HK-2 (cell line): ENCODE measurements around the gene NBPF3.
"Not testable (repeated sequence)": the region's sequence is repeated elsewhere in the genome, so short reads cannot be mapped to it uniquely, and the experiment has no call there.

Experiments
- DNase-seq: peaks from one replicate; pipeline ENCODE4 v3.0.0-alpha.2; 2018; ENCODE audit not compliant: unreplicated experiment

NBPF3 gene

DNA sequence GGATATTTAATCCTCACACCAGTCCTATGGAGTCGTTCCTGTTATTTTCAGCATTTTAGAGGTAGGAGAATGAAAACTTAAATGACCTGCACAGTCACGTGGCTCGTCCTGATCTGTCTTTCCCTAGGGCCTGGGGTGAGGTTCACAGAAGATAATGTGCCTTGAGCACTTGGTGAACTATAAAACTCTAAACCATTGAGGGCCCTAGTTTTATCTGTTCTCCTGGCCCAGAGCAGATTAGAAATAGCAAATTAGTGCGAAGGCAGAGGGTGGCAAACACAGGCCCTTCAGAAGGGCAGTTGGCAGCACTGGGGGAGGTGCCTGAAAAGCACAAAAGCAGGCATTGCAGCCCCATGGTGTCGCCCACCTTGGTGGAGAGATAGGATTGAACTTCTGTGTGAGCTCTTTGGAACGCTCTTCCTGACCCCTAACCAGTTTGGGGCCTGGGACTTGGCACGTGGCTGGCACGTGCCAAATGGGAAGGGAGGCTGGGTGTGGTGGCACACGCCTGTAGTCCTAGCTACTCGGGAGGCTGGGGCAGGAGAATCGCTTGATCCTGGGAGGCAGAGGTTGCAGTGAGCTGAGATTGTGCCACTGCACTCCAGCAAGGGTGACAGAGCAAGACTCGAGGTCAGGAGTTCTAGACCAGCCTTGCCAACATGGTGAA lies 1.2 kb upstream of the NBPF3 start:
- DNase-seq: not testable (repeated sequence)

DNA sequence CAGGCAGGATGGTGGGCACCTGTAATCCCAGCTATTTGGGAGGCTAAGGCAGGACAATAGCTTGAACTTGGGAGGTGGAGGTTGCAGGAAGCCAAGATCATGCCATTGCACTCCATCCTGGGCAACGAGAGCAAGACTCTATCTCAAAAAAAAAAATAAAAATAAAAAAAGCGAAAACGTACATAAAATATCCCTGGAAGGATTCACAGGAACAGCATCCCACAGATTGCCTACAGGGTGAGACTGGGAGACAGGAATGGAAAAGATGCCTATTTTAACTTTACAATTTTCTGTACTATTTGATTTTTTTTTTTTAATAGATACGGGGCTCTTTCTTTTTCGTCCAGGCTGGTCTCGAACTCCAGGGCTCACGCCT lies 604 bp upstream of the NBPF3 start:
- DNase-seq: no peak

DNA sequence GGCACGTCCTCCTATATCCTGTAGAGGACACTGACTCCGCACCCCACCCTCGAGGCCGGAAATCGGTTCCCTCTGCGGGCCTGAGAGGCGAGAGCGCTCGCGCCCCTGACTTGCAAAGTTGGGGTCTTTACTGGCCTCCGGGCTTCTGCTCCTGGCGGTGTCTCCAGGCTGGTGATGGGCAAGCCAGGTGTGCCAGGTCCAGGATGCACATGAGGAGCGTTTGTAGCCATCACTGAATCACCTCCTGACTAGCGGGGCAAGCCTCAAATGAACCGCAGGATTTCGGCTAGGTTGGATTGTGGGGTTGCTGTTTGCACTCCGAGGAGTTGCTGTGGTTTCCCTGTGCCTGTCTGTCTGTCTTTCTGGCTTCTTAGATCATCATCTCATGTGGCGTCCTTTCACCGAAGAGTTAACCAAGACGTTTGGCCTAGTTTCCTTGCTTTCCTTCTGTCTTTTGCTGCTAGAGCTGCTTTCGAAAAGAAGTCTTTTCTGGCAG lies 741 bp downstream of the NBPF3 start:
- DNase-seq: peak; percentile 18

DNA sequence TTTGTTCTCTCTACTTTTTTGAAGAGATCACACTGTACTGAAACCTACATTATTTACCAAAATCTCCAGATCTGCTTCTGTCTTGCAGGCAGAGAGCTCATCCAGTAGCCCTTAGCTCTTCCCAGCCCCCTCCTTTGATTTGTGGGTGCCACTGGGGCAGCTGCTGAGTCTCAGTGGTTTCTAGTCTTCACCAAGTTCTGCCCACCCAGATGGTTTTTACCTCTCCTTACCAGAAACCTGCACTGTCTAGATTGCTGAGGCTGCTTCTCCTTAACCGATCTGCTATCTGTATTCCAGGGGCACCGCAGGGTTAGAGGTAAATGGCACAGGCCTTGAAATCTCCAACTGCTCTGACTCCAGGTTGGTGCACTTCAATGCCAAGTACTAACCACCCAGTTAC lies 6.7 kb downstream of the NBPF3 start:
- not testable (repeated sequence) for DNase-seq

DNA sequence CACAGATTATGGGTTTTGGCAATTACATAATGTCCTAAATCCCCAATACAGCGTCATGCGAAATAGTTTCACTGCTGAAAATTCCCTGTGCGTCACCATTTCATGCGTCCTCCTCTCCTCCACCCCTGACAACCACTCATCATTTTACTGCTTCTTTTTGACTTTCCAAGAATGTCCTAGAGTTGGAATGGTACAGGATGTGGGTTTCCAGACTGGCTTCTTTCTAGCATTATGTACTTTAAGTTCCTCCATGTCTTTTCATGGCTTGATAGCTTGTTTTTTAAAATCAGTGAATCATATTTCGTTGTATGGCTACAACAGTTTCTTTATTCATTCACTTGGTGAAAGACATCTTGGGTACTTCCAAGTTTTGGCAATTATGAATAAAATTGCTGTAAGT lies 7.4 kb downstream of the NBPF3 start:
- DNase-seq: no peak

DNA sequence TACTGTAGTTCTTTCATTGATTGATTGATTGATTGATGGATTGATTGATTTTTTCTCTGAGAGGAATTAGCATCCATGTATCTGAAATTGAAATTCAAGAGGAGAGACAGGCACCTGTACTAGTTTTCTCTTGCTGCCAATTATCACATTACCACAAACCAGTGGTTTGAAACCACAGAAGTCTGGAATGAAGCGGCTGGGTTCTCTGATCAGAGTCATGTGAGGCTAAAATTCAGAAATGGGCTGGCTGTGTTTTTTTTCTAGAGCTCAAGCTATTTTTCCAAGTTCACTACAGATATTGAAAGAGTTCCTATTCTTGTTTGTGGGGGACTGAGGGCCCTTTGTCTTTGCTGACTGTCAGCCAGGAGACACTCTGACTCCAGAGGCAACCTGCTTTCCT lies 10.0 kb downstream of the NBPF3 start:
- no peak for DNase-seq

DNA sequence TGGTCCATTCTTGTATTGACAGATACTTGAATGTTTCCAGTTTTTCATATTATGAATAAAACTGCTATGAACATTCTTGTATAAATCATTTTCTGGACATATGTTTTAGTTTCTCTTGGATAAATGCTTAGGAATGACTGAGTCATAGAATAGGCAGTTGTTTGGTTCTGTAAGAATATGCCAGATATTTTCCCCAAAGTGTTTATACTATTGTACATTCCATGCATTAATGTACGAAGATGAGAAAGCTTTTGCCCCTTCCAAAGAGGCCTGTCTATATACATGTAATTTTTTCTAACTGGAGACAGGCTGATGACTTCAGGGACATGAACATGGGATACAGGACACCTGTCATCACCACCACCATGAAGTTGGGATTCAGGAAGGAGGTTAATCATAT lies 11.3 kb downstream of the NBPF3 start:
- no peak for DNase-seq

DNA sequence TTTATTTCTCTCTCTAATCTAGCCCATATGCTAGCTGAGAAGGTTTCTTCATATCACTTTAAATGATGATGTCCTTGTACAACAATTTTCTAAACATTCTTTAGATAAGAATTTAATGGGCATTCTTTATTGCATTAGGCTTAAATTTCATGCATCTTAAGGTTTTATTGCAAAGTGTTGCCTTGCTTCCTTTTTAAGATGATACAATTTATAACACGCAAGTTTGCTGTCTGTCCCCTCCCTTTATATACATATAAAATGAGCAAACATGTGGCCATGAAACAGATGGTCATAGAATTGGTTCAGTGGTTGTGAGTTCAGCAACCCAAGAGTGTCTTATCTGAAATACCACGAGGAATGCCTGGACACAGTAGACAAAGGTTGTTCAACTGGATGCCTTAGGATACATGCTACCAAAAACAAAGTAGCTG lies 12.1 kb downstream of the NBPF3 start:
- no peak for DNase-seq

DNA sequence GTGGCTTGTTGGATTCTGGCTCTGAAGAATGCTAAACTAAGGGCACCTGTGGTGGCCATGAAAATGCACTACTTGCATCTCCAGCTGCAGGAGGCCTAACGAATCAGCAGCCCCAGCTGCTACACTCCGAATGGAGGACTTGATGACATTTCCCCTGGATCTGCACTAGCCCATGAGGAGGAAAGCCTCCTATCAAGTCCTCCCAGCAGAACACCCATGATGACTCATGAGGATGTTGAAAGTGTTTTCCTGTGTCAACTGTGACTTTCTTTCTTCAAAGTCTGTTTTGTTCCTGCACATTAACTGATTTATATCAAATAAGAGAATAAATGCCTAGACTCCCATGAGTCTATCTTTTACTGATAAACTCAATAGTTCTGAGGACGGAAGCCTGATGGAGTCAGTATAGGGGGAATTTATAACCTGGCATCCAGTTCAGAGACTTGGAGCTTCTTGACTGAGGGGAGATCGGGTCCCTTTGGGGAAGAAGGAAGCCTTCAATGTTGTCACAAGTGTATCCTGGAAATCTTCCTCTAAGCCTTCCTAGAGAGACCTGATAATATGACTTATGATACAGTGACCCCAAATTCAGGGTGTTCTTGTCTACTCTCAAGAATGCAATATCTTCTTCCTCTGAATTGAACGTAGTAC lies 14.2 kb downstream of the NBPF3 start:
- peak; percentile 10 for DNase-seq

DNA sequence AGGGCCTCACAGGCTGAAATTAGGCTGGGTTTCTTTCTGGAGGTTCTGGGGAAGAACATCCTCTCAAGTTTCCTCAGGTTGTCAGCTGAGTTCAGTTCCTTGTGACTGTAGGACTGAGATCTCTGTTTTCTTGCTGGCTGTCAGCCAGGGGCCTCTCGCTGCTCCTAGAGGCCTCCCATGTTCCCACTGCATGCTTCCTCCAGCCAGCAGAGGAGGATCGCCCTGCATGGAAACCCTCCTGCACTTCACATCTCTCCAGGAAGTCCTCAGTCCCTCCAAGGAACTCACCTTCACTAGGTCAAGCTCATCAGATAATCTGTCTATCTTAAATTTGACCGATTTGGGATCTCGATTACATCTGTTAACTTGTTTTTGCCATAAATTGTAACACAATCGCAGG lies 15.0 kb downstream of the NBPF3 start:
- DNase-seq: not testable (repeated sequence)

DNA sequence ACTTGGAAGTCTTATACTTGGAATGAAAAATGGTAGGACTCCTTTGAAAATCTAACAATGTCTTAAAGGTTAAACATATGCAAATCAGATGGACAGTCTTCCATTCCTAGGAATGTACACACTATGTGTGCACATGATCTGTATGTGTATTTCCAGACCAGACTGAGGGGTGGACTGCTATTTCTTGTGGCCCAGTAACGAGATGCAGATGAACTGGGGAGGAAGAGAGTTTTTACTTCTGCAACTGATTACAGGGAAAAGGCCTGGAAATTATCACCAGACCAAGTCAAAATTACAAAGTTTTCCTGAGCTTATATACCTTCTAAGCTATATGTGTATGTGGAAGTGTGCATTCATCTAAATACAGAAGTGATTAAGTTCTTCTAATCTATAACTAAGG lies 17.7 kb downstream of the NBPF3 start:
- no peak for DNase-seq

DNA sequence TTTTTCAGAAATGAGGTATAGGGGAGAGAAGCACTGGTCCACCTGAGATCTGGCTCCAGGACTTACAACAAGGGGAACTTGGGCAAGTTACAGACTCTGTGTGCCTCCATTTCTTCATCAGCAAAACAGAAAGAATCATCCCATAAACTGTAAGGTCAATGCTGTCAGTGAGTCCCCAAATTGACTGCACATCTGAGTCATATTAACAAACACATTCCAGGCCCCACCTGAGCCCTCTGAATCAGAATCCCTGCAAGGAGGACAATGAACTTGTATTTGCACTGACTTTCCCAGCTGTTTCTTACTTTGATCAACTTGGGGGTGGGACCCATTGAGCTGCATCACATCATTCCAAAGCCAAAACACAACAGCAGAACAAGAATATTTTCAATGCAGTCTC lies 25.2 kb downstream of the NBPF3 start:
- not testable (repeated sequence) for DNase-seq

DNA sequence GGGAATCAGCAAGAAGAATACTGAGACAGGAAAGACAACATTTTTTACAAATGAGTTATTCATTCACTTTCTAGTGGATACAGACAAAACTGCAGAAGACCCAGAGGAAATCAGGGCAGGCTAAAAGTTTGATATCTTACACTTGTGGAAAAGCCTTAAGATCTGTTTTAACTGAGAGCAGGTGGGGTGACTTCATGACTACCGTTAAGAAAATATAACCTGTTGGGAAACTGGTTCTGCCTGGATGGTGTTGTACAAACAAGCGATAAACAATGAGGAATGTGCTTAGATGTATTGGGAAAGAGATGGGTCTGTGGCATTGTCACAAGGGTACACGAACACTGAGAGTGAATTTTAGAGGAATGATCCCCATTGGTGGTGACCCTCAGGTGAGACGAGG lies 28.0 kb downstream of the NBPF3 start:
- DNase-seq: not testable (repeated sequence)

DNA sequence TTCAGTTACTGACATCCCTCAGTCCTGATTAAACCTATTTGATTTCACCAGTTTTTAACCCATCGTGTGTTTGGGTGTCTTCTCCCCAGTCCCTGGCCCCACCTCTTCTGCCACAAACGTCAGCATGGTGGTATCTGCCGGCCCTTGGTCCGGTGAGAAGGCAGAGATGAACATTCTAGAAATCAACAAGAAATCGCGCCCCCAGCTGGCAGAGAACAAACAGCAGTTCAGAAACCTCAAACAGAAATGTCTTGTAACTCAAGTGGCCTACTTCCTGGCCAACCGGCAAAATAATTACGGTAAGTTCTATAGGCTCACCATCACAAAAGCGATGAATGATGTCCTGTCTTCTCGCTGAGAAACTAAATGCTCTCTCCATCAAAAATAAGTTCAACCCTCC lies 28.7 kb downstream of the NBPF3 start:
- no peak for DNase-seq

DNA sequence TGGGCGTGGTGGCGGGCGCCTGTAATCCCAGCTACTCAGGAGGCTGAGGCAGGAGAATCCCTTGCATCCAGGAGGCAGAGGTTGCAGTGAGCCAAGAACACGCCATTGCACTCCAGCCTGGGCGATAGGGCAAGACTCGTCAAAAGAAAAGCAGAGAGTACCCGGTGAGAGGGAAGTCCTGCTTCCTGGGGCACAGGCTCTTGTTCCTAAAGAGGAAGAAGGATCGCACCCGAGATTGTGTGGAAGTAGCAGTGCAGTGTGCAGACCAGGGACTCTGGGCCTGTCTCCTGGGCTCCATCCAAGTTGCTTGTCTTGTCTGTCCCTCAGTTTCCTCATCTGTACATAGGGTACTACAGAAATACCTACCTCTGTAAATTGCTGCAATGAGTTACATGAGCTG lies 29.6 kb downstream of the NBPF3 start:
- no peak for DNase-seq

DNA sequence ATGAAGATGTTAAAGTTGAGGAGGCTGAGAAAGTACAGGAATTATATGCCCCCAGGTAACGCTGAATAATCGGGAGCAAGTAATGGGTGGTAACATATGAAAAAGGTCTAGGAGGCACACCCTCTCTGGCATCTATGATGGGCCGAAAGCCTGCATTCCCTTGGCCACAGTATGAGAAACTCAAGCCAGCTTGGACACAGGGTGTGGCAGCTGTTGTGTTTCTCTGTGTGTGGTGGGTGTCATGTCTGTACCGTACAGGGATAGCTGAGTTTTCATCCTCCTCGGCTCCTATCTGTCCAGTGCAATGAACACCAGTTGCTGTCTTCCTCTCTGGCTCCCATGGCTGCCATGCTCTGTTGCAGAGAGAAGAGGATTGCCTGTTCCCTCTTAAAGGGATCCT lies 32.9 kb downstream of the NBPF3 start:
- DNase-seq: no peak

DNA sequence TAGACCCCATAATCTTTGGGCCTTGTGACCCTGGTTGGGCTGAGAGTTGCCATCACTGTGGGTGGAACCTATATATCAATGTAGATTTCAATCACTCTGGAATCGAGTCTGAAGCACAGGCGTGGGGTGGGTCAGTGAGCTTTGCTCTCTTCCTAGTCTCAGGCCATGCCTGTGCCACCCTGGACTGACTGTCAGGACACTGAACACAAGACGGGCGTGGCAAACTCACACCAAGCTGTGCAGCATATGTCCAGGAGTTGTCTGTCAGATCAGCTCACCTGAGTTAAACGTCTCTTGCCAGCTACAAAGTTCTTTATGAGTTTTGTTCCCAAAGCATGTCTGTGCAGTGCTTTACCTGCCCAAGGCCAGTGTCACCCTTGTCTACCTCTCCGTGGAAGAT lies 38.4 kb downstream of the NBPF3 start:
- no peak for DNase-seq

DNA sequence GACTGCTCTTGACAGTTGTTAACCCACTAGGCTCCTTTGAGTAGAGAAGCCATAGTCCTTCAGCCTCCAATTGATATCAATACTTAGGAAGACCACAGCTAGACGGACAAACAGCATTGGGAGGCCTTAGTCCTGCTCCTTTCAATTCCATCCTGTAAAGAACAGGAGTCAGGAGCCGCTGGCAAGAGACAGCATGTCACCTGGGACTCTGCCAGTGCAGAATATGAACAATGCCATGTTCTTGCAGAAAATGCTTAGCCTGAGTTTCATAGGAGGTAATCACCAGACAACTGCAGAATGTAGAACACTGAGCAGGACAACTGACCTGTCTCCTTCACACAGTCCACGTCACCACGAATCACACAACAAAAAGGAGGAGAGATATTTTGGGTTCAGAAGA lies 43.9 kb downstream of the NBPF3 start:
- not testable (repeated sequence) for DNase-seq

DNA sequence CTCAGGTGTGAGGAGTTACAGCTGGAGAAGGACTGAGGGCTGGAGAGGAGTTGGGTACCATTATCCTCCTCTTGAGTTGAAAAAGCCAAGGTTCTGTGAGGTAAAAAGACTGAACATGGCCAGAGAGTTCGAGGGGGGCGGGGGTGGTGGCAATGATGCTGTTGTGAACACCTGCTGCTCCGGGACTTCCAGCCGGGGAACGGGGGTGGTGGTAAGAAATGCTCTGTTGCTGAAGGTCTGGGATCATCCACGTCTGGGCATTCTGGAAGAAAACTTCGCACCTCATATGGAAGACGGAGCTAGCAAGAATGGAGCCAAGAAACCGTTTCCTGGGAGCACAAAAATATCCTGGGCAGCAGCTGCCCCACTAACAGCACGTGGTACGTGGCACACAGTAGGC lies 49.2 kb downstream of the NBPF3 start:
- DNase-seq: no peak

DNA sequence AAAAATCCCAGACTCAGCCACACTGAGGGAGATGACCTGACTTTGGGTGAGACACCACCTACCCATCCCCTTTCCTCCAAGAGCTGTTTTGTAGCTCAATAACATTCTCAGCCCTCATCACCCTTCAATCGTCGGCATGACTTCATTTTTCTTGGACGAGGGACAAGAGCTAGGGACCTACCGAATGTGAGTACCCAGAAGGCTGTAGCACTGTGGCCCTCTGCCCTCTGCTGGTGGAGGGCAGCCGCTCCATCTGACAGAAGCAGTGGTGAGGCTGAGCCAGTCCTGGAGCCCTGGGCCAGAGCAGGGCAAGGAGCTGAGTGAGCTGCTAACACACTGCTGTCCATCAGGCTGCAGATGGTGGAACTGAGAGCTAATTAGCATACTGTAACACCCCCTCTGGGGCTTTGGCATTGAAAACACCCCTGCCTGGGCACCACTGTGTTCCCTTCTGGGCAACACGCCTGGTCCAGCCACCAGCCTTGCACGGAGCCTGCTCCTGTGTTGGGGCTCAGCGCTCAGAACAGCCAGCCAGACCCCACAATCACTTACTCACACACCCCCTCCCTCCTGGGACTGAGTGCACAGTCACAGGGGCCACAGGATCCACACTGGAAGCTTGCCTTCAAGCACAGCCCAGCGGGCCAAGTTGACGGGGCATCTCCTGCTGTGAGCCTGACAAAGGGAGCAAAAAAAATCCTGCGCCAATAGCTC lies 51.0 kb downstream of the NBPF3 start:
- peak; percentile 26 for DNase-seq

DNA sequence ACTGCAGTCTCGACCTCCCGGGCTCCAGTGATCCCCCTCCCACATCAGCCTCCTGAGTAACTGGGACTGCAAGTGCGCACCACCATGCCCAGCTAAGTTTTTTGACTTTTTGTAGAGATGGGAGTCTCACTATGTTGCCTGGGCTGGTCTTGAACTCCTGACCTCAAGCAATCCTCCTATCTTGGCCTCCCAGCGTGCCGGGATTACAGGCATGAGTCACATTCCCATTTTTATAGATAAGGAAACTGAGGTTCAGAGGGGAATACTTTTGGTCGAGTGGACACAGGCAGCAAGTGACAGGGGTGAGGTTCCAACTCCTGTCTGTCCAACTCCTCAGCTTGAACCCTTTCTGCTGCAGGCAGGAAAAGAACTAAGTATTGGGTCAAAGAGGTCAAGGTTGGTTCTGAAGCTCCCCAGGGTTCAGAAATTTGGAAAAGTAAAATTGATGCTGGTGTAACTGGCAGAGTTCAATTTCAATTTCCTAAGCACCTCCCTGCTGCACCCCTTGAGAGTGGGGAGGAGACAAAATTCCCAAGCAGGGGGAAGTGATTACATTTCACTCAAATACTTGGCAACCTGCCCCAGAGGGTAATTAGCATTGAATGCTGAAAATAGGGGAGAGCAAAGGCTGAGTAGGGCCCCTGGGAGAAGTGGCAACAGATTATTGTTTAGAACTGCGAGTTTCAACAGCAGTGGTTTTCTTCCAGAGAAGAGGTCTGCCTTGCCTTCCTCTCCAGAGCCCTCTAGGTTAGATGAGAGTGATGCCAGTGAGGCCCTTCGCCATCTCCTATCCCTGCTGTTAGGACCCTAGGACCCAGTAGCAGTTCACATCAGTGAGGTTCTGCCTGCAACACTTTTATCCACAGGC lies 51.8 kb downstream of the NBPF3 start:
- no peak for DNase-seq

DNA sequence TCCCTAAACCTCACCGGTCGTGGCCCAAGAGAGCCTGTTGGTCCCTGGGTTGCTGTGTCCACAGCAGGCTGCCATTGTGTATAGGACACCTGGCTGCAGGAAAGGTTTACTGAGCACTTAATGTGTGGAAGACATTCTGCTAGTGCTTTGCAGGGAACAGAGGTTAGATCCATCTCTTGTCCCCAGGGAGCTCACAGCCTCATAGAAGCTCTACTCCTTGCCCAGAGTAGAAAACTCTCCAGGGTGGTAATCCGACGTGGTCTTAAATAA lies 52.4 kb downstream of the NBPF3 start:
- DNase-seq: no peak
